HCEC 1CT (cell line): ENCODE measurements around the gene PITHD1.
"Not testable (repeated sequence)": the region's sequence is repeated elsewhere in the genome, so short reads cannot be mapped to it uniquely, and the experiment has no call there.

ENCODE experiments used
- DNase-seq: peaks from one replicate; pipeline ENCODE4 v3.0.0-alpha.2; 2017

Gene PITHD1

GRCh38 chr1:23827717-23828116, 49.5 kb downstream of the PITHD1 start:
- no peak for DNase-seq

- not testable (repeated sequence) for DNase-seq
Observed at GRCh38 chr1:23834156-23834555, 55.9 kb downstream of the PITHD1 start.

- DNase-seq, result no peak
Observed at GRCh38 chr1:23836037-23836436, 57.8 kb downstream of the PITHD1 start.
